NCI-H1417 (cell line): Measurements from ENCODE around the gene SLC16A14.
"Not testable (repeated sequence)": the region's sequence is repeated elsewhere in the genome, so short reads cannot be mapped to it uniquely, and the experiment has no call there.

Source experiments
- DNase-seq, 3 experiments: peaks; one replicate each; lab custom pipeline; 2025; lab: John Stamatoyannopoulos, UW

The SLC16A14 gene, protein sequence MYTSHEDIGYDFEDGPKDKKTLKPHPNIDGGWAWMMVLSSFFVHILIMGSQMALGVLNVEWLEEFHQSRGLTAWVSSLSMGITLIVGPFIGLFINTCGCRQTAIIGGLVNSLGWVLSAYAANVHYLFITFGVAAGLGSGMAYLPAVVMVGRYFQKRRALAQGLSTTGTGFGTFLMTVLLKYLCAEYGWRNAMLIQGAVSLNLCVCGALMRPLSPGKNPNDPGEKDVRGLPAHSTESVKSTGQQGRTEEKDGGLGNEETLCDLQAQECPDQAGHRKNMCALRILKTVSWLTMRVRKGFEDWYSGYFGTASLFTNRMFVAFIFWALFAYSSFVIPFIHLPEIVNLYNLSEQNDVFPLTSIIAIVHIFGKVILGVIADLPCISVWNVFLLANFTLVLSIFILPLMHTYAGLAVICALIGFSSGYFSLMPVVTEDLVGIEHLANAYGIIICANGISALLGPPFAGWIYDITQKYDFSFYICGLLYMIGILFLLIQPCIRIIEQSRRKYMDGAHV

DNA sequence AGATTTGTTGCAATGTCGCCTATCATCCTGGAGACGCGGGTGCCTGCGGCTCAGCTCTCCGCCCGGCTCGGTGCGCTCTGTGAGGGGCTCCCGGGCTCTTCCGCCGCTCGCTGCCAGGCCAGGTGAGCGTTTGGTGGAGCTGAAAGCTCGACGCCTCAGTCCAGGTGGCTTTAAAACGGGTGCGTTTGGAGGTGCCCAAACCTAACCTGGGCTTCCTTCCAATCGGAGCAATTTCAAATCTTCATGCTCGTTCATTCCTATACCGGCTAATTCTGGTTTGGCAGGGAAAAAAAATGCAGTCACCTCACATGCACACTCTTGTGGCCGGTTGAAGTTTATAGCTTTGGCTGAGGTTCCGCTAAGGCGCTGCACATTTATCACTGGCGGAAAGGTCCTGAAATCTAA lies at the start of gene SLC16A14:
TSS of gene SLC16A14 (minus strand) at position 274 of the 405 bp plus-strand sequence. CDS start 9,572 bp downstream, outside the sequence.
- peak; percentile 43 to 86 (median 78) for DNase-seq

DNA sequence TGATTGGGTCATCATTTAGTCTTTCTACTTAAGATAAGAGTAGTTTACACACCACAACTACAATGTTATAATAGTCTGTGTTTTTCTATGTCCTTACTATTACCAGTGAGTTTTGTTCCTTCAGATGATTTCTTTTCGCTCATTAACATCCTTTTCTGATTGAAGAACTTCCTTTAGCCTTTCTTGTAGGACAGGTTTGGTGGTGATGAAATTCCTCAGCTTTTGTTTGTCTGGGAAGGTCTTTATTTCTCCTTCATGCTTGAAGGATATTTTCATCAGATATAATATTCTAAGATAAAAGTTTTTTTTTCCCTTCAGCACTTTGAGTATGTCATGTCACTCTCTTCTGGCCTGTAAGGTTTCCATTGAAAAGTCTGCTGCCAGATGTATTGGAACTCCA lies 38.0 kb upstream of the SLC16A14 start:
- DNase-seq, result no peak

DNA sequence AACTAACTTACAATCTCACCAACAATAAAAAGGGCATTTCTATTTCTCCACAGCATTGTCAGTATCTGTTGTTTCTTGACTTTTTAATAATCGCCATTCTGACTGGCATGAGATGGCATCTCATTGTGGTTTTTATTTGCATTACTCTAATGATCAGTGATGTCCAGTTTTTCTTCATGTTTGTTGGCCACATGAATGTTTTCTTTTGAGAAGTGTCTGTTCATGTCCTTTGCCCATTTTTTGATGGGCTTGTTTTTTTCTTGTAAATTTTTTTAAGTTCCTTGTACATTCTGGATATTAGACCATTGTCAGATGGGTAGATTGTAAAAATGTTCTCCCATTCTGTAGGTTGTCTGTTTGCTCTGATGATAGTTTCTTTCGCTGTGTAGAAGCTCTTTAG lies 33.2 kb upstream of the SLC16A14 start:
- DNase-seq, result not testable (repeated sequence)

DNA sequence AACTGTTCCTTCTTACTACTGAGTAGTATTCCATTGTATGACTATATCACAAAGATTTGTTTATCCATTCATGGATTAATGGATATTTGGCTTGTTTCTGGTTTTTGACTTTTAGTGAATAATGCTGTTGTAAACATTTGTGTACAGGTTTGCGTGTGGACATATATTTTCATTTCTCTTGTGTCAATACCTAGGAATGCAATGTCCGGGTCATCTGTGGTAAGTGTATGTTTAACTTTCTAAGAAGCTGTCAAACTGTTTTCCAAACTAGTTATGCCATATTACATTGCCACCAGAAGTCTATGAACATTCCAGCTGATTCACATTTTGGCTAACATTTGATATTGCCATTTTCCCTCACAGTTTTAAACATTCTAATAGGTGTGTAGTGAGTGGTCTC lies 29.1 kb upstream of the SLC16A14 start:
- no peak for DNase-seq

DNA sequence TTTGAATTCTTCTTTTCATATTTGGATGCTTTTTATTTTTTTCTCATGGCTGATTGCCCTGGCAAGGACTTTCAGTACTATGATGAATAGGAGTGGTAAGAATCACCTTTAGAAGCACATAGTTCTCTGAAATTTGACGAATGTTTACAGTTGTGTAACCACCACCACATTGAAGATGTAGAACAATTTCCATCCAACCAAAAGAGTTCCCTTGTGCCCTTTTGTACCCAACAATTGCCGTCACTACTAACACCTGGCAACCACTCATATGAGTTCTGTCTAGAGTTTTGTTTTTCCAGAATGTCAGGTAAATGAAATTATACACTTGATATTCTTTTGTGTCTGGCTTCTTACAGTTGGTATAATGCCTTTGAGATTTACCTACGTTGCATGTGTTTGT lies 28.7 kb upstream of the SLC16A14 start:
- DNase-seq, result no peak

DNA sequence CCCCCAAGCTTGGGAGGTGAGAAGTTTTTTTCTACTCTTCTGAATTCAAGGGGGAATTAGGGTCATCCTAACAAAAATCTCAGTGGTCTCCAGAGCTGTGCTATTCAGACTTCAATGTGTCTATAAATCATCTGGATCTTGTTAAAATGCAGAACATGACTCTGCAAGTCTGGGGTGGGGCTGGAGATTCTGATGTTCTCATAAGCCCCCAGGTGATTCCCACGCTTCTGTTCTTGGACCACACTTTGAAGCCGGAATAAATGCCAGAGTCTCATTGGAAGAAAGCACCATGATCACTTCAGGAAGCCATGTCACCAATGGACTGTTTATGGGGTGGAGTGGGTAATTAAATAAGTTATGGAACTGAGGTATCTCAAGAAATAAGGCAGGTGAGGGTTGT lies 22.2 kb upstream of the SLC16A14 start:
- DNase-seq, result no peak

DNA sequence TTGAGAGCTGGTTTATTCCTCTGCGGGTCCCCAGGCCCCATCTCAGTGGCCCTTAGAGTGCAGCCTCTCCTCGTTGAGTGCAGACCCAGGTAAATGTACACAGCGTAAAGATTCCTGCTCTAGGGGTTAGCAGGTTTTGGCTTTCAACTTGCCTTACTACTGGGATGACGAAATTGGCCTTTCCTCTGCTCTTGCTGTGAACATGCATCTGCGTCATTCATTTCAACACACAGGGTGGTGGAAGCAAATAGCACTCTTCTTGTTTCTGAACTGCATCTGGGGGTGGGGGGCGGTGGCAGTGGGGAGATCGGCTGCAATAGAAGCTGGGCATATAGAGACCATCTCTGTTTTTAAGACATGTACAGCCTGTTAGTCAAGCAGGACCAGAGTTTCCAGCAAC lies 16.5 kb upstream of the SLC16A14 start:
- no peak for DNase-seq

DNA sequence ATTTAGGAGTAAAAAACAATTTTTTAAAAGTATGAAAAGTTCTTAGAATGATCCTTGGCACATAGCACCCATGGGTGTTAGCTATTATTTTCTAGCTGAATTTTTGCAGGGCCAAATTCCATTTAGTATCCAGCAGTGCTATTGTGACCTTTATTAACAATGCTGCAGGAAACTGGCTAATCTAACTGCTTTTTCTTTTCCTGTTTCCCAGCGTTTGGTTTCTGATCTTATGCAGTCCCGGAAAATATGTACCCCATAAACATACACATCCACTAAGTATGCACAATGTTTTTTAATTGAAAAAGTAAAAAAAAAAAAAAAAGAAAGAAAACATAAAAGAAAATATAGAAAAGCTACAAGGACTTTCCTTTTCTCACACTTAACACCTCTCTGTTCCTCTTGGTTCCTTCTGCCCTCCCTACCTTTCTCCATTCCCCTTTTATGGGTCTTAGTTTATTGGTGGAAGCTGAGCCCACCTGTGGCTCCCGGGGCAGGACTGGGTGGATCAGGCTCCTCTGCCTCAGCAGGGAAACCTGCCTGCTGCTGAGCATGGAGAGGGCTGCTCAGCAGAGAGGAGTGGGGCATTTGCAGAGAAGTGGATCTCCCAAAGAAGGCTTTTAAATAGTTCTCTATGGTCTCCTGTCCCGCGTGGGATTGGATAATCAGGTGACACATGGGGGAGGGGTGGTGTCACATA lies 9.3 kb upstream of the SLC16A14 start:
- DNase-seq, result no peak

DNA sequence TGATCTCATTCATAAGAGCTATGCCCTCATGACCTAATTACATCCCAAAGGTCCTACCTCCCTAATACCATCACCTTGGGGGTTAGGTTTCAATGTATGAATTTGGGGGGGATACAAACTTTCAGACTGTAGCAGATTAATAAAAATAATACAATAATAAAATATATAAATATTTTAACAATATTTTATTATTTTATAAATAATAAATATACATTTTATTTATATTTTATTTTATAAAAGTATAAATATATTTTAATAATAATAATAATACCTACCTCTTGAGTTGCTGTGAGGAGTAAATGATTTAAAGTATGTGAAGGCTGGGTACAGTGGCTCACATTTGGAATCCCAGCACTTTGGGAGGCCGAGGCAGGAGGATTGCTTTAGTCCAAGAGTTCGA lies 8.1 kb upstream of the SLC16A14 start:
- no peak for DNase-seq

DNA sequence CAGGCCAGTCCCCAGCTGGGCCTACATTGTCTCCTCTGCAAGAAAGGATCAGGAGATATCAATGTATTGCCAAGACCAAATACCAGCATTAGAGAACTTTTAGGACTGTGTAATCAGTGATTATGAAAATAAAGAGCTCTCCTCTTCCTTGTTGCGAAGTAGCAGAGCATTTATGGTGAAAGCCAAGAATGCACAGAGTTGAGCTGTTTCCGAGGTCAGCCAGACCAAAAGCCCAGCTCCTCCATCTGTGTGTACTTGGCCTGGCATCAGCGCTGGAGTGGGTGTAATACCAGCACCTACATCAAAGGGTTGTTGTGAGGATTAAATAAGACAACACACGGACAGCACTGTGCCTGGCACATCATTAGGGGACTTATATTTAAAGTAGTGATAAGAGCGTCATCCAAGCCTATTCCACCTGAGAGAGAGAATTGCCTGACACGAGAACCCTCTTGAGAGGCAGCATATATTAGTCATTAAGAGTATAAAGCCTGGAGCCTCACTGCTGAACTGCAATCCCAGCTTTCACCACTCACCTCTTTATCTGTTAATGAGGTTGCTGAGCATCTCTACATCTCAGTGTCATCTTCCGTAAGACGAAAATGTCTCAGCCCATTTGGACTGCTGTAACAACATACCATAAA lies 7.4 kb upstream of the SLC16A14 start:
- no peak for DNase-seq

DNA sequence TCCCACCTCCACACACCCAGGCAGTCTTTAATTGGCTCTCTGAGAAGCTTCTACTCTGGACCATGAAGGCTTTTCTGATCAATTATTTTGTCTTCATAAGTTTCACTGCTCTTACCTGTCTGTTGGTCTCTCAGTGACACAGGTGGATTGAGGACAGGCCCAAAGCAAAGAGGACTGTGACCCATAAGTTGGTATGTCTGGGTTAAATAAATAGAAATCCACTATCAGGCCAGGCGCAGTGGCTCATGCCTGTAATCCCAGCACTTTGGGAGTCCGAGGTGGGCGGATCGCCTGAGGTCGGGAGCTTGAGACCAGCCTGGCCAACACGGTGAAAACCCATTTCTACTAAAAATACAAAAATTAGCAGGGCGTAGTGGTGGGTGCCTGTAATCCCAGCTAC lies 2.7 kb upstream of the SLC16A14 start:
- no peak for DNase-seq

DNA sequence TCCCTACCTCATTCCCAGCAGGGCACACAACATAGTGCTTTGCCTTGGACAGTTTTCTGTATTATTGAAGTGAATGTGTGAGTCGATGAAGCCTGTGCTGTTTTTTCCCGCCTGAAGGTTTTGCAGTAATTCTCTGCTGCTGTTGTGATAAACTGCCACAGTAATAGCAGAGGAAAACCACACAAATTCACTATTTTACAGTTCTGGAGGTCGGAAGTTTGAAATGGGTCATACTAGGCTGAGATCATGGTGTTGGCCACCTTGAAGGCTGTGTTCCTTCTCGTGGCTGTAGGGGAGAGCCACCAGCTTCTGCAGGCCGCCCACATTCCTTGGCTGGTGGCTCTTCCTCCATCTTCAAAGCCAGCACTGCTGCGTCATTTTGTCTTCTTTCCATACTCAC lies 678 bp upstream of the SLC16A14 start:
- DNase-seq, result no peak

DNA sequence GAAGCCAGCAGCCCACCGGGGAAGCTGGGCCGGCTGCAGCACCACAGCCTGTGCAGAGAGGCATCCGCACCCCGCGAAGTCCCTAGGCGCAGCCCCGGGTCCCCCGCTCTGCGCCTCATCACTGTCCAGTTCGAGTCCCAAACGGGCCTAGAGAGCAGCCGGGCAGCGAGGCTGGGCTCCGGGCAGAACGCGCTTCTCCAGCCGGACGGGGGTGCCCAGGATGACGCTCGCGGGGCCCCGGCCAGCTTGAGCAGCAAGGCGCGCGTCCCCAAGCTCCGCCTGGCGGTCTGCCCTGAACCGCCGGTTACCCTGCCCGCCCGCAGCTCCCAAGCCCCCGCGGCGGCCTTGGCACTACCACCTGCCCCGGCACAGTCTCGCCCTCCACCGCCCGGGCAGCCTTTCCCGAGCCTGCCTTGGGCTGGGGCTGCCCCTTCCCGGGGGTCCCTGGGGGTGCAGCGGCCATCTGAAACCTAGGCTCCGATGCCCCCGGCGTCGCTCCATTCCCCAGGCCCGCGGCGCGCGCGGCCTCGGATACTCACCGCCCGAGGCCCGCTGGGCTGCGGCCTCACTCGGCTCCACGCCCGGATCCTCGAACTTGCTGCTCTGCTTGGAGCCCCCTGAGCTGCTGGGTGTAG lies 591 bp downstream of the SLC16A14 start:
- DNase-seq, result peak; percentile 36 to 86 (median 78)

DNA sequence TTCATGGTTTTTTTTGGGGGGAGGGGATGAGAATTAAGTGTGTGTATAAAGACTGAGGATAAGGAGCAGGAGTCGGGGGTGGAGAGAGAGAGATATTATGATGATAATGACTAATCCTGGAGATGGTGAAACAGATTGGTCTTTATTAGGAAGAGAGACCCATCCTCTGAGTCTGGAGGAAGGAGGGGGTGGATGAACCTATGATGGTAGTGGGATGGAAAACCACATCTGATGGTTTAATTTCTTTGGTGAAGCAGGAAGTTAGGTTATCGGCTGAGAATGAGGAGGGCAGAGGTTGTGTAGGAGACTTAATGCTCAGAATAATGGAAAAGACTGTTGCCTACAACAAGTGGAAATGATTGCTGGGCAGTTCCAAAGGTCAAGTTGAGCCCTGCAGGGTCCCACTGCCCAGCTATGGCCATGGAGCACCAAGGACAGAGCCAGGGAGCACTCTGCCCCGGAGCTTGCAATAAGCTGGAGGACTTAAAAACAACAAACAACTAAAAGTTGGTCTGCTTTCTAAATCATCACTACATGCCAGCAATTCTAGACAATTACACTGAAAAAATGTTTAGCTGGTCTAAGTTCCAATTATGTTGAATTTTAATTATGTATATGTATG lies 7.9 kb downstream of the SLC16A14 start:
- no peak for DNase-seq

DNA sequence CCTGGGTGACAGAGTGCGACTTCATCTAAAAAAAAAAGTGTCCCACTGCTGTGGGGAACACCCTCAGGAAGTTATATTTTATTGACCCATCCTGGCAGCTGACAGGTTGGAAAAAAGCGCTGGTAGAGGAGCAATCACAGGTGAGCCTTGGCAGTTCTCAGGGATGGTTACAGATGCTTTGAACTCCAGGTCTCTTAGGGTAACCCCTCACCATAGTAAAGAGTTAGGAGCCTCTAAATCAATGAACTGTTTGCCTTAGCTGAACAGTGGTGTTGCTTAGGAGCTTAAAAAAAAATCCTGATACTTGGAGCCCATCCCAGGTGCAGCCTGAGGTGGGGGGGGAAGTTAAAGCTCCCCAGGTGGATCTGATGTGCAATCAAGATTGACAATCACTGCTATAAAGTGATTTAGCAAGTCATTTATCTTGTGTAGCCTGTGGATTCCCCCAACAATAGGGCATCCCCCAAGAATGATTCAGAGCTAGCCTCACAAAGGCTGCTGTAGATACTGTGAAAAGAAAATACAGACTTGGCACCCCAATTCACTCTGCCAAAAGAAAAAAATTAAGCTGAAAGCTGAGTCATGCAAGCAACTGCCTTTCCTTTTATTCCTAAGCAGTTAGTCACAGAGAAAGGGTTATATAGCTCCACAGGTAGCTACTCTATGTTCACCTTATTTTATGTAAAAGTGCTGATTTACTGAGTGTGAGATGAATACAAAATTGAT lies 14.8 kb downstream of the SLC16A14 start:
- DNase-seq, result no peak

DNA sequence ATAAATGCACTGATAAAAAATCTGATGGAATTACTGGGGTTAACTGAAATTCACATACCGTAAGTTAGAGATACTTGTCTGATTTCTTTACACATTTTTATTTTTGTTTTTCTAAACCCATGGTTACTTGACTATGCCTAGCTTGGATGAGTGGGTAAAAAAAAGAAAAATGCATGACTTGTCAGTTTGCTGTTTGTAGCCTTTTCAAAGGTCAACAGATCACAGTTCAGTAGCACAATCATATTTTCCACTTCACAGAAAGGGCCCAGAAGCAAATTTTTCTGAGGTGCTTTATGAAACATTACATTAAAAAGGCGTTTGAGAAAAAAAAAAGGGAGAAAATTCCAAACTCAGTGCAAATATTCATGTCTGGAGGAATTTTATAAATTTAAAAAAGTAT lies 16.4 kb downstream of the SLC16A14 start:
- DNase-seq, result no peak

DNA sequence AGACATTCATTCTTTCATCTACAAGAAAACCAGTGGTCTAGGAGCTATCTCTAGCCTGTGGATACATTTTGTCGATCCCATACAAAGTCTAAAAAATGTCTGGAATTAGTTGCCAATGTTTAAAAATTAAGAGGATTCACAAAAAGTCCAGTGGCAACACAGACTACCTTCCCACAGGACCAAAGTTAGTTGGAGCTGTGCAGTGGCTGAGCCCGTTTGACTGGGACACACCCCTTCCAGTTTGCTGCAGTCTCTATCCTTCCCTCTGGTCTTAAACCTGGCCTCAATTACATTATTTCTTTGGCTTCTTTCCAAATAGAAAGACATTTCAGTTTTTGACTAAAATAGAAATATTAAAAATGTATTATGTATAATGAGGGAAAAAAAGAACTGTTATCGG lies 18.6 kb downstream of the SLC16A14 start:
- DNase-seq, result no peak

DNA sequence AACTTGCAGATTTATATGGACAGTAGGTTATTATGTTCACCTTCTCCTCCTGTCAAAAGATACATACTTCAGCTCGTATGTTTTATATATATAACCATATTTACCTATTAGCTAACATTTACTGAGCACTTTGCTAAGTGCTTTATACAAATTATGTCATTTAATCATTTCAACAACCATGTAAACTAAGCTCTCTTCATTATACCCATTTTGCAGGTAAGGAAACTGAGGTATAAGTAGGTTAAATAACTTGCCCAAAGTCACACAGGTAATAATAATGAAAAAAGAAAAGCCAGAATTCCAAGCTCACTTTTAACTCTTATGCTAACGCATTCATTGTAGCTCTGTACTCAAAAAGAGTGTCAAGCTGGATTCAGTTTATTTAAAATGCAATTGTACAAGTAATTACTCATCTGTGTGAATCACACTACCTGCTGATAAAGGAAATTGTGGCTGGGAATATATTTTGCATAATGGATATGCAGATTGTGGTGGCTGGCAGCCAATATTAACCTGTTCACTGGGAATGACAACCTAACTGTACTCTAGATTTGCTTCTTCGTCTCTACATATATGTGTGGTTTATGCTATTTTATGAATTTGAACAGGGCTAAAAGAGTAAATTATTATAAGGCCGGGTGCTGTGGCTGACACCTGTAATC lies 20.6 kb downstream of the SLC16A14 start:
- DNase-seq, result no peak

DNA sequence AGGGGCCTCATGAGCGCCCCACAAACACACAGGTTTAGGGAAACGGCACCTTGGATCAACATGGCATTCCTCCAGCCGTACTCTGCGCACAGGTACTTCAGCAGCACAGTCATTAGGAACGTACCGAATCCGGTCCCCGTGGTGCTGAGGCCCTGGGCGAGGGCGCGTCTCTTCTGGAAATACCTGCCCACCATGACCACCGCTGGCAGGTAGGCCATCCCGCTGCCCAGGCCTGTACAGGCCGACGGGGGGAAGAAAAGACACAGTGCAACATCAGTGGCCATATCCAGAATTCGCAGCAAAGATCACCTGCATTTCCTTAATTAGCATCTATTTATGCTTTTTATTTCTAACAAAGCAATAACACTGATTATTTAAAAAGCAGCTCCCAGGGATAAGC lies 22.2 kb downstream of the SLC16A14 start:
- no peak for DNase-seq

DNA sequence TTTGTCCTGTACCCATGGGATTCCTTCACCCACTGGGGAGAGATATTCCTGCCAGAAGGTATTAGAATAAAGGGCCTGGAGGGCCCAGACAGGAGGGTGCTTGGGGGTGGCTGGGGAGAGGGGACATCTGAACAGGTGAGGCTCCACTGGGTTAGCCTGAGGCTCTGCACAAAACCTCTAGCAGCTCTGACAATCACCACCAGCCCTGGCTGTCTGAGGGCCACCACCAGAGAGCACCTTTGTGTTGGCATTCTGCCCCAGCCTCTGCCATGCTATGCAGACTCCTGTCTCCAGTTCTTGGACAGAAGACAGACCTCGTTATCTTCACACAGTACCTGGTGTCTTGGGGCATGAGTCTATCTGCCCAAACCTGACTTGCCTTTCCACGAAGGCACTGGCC lies 25.3 kb downstream of the SLC16A14 start:
- no peak for DNase-seq

DNA sequence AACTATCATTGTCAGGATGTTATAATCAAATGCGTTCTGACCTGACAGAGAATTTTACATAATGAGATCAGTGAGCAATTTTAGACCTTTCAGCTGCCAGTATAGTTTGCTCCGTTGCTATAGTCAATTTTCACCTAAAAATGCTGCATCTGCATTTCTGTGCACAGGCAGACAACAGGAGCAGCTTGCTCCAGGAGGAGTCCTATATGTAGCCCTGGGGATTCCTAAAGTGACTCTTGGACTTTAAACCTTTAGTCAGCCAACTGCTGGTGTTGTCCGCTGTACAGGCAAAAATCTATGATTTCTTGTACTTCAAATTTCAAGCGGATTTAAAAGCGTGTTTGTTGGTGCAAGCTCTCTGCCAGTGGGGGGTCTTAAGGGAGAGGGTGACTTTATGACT lies 25.7 kb downstream of the SLC16A14 start:
- DNase-seq, result no peak
